GM12891 (cell line): ENCODE measurements around the gene PHF14.

Experiments used
- PAX5 ChIP-seq: IDR thresholded peaks from 2 replicates; pipeline ENCODE4 v1.6.1; 2011; ENCODE audit warnings: low read length, moderate library complexity, mild to moderate bottlenecking; ENCODE audit not compliant: insufficient read depth, severe bottlenecking
- POLR2A ChIP-seq: IDR thresholded peaks from 2 replicates; pipeline ENCODE4 v1.6.1; 2011; ENCODE audit warnings: low read depth, low read length, control low read depth
- POLR2AphosphoS5 ChIP-seq: IDR thresholded peaks from 2 replicates; pipeline ENCODE4 v1.6.1; 2011; ENCODE audit warnings: low read depth, low read length, control low read depth
- POU2F2 ChIP-seq: IDR thresholded peaks from 2 replicates; pipeline ENCODE4 v1.6.1; 2011; ENCODE audit warnings: low read depth, mild to moderate bottlenecking, control low read depth, low read length, moderate library complexity
- SPI1 ChIP-seq: IDR thresholded peaks from 2 replicates; pipeline ENCODE4 v1.6.1; 2011; ENCODE audit warnings: low read depth, low read length, control low read depth
- TAF1 ChIP-seq: IDR thresholded peaks from 2 replicates; pipeline ENCODE4 v1.6.1; 2011; ENCODE audit warnings: low read depth, low read length, control low read depth

DNA sequence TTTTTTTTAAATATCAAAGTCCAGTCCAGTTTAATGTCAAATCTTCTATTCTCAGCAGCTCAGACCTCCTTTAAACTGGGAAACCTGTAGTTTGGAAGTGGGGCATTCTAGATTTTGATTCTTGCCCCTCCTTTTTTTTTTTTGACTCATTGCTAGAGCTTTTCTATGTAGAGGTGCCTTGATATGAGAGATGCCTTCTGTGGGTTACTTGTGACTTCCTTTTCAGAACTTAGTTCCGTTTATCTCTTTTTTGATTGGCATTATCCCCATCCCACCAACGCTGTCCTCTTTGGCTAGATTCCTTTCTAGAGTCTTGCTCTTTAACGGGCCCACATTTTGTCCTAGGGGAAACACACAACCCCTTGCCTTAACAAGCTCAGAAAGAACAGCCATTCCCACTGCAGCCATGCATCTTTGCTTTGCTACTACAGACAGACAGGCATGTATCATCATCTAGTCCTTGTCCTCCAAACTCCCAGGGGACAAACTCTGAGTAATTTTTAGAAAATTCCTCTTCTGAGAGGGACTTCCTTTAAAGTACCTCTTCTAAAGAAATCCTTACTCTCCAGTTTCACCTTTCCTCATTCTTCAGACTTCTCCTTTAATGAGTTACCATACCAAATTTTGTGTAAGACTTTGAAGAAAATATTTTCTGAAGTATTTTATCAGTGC is 153.6 kb downstream of the PHF14 start:
- TF ChIP-seq TAF1: no peak
- TF ChIP-seq POLR2AphosphoS5: no peak
- TF ChIP-seq PAX5: no peak
- TF ChIP-seq SPI1: no peak
- no peak for TF ChIP-seq POU2F2
- TF ChIP-seq POLR2A: no peak
